HepG2 (cell line): ENCODE data around the gene MTURN. TPM values are rescaled to one million over a fixed set of nuclear protein-coding genes. Genes with fewer than 3 reads are reported as not detected.

Experiments used
- ATAC-seq: fragments of 200-7000 bp; cut with Tn5 transposase; 3 replicates; pipeline ENCODE4 v1.9.1; 2020; ENCODE audit warnings: mild to moderate bottlenecking, moderate library complexity
- BruUV-seq: library from RNA; stranded (reverse); fragments of 400-500 nt; replicated peaks from 2 replicates; lab custom pipeline; 2021; lab: Mats Ljungman, UMichigan
- CTCF ChIA-PET: fragments of 300-600 bp; formaldehyde crosslinking; extraction: SDS; loops from one replicate; lab custom pipeline; 2021; ENCODE audit warnings: low total read pairs, inconsistent platforms, low intra/inter-chr PET ratio; lab: Yijun Ruan, JAX
- POLR2A ChIA-PET: fragments of 350-600 bp; sonication (Branson Sonifier 250); formaldehyde crosslinking; loops from one replicate; lab custom pipeline; 2020; ENCODE audit warnings: antibody characterized with exemption, inconsistent platforms; lab: Yijun Ruan, JAX
- DNase-seq: peaks from one replicate; pipeline ENCODE4 v3.0.0-alpha.2; 2015; ENCODE audit warnings: low spot score
- FAIRE-seq: peaks from 3 replicates; lab custom pipeline; 2011; peaks lifted over from hg19 to GRCh38; lab: Jason Lieb, UNC
- H2AFZ ChIP-seq: one replicate; pipeline ENCODE4 v1.6.1; 2011; ENCODE audit warnings: low read length, inconsistent platforms
- H3K27ac ChIP-seq: fragments of 300-600 bp; 3 replicates; pipeline ENCODE4 v1.8.0; 2011; ENCODE audit warnings: mixed run types, mild to moderate bottlenecking, mixed read lengths, low read length, inconsistent platforms; ENCODE audit not compliant: insufficient read depth; ENCODE audit errors: extremely low read length
- H3K27me3 ChIP-seq, 2 experiments: fragments of 200-600 bp in 1 of 2; 2 replicates in 1 of 2; 3 replicates in 1 of 2; pipeline versions ENCODE4 v1.6.0 to v1.8.0; 2011; ENCODE audit warnings: low read length in 2 of 2, mild to moderate bottlenecking in 2 of 2, moderate library complexity in 2 of 2, inconsistent platforms in 1 of 2; ENCODE audit not compliant: insufficient read depth in 2 of 2, control insufficient read depth in 1 of 2
- H3K36me3 ChIP-seq, 2 experiments: fragments of 200-600 bp in 1 of 2; replicated peaks in 1 of 2; 2 replicates in 1 of 2; 3 replicates in 1 of 2; pipeline versions ENCODE4 v1.5.1 to v1.8.0; 2011; ENCODE audit warnings: low read length in 2 of 2, inconsistent platforms in 1 of 2; ENCODE audit not compliant: insufficient read depth in 2 of 2, control insufficient read depth in 1 of 2
- H3K4me1 ChIP-seq: 2 replicates; pipeline ENCODE4 v1.5.1; 2012; ENCODE audit warnings: low read length, inconsistent platforms; ENCODE audit not compliant: insufficient read depth
- H3K4me2 ChIP-seq: 2 replicates; pipeline ENCODE4 v1.6.0; 2011; ENCODE audit warnings: low read depth, low read length, inconsistent platforms
- H3K4me3 ChIP-seq, 3 experiments: fragments of 200-600 bp in 1 of 3; sonication (generic), shearing (Covaris generic) in 1 of 3; replicated peaks in 1 of 3; 2 replicates each; pipeline ENCODE4 v1.5.1; 2011 to 2016; ENCODE audit warnings: low read length in 3 of 3, inconsistent platforms in 2 of 3, low read depth in 2 of 3, mild to moderate bottlenecking in 2 of 3, control low read depth in 1 of 3, mixed read lengths in 1 of 3; ENCODE audit not compliant: insufficient read depth in 1 of 3
- H3K79me2 ChIP-seq: one replicate; pipeline ENCODE4 v1.6.1; 2011; ENCODE audit warnings: low read length, inconsistent platforms; ENCODE audit not compliant: insufficient read depth
- H3K9ac ChIP-seq: 2 replicates; pipeline ENCODE4 v1.6.0; 2011; ENCODE audit warnings: mild to moderate bottlenecking, low read depth, low read length, inconsistent platforms; ENCODE audit not compliant: insufficient read depth
- H3K9me3 ChIP-seq: 2 replicates; pipeline ENCODE4 v1.5.1; 2012; ENCODE audit warnings: mild to moderate bottlenecking, low read length
- H4K20me1 ChIP-seq: 2 replicates; pipeline ENCODE4 v1.6.0; 2011; ENCODE audit warnings: inconsistent platforms, mild to moderate bottlenecking, low read length, moderate library complexity; ENCODE audit not compliant: insufficient read depth
- JARID2 ChIP-seq: sonication (generic); formaldehyde crosslinking; IDR thresholded peaks from 2 replicates; pipeline ENCODE4 v1.8.1; 2023; ENCODE audit warnings: missing genetic modification reagents, inconsistent platforms; ENCODE audit not compliant: insufficient replicate concordance
- KDM3A ChIP-seq: IDR thresholded peaks from 2 replicates; pipeline ENCODE4 v1.6.1; 2018; ENCODE audit warnings: low read depth, missing compliant biosample characterization
- RAD51 ChIP-seq: fragments of 450-650 bp; IDR thresholded peaks from 2 replicates; pipeline ENCODE4 v1.6.1; 2016; ENCODE audit warnings: borderline replicate concordance
- SIN3A ChIP-seq: IDR thresholded peaks from 2 replicates; pipeline ENCODE4 v1.6.1; 2011; ENCODE audit warnings: low read depth, mild to moderate bottlenecking, control low read depth, low read length, borderline replicate concordance
- SMAD1 ChIP-seq: sonication (generic); formaldehyde crosslinking; IDR thresholded peaks from 2 replicates; pipeline ENCODE4 v1.4.0; 2020; ENCODE audit warnings: missing genetic modification reagents, low read depth, mild to moderate bottlenecking, borderline replicate concordance
- TEAD2 ChIP-seq: sonication (generic); formaldehyde crosslinking; IDR thresholded peaks from 2 replicates; pipeline ENCODE4 v1.9.0; 2021; ENCODE audit warnings: missing genetic modification reagents
- ZBTB38 ChIP-seq: sonication (generic); formaldehyde crosslinking; IDR thresholded peaks from 2 replicates; pipeline ENCODE4 v1.5.1; 2020; ENCODE audit warnings: mild to moderate bottlenecking, missing genetic modification reagents
- ZNF350 ChIP-seq: sonication (generic); formaldehyde crosslinking; IDR thresholded peaks from 2 replicates; pipeline ENCODE4 v1.4.0; 2020; ENCODE audit warnings: mild to moderate bottlenecking, low read depth, missing genetic modification reagents, borderline replicate concordance
- ZNF44 ChIP-seq: sonication (generic); formaldehyde crosslinking; IDR thresholded peaks from 2 replicates; pipeline ENCODE4 v1.5.1; 2020; ENCODE audit warnings: mild to moderate bottlenecking, missing genetic modification reagents
- ZNF589 ChIP-seq: sonication (generic); formaldehyde crosslinking; conservative IDR thresholded peaks from 2 replicates; pipeline ENCODE4 v1.8.0; 2022; ENCODE audit warnings: mild to moderate bottlenecking, moderate library complexity, missing genetic modification reagents
- ZNF672 ChIP-seq: sonication (generic); formaldehyde crosslinking; IDR thresholded peaks from 2 replicates; pipeline ENCODE4 v1.8.1; 2022; ENCODE audit warnings: missing genetic modification reagents
- WGBS: methylation state at CpG from one replicate; pipeline ENCODE4 v1.1.6; 2017; ENCODE audit warnings: low lambda C conversion rate; 5-methylcytosine and 5-hydroxymethylcytosine counted together
- in situ Hi-C: cut with HindIII; loops from 2 replicates; pipeline ENCODE4 v1.10.0; 2017; ENCODE audit warnings: low pct_unique_long_range_greater_than_20kb; ENCODE audit not compliant: extremely low pct_ligation_motif_present
- intact Hi-C: fragments of 100-400 bp; cut with micrococcal nuclease; formaldehyde crosslinking; loops from one replicate; pipeline ENCODE4 v1.10.0; 2022; ENCODE audit not compliant: unreplicated experiment
- polyA plus RNA-seq, 8 experiments: library from polyadenylated mRNA; depleted of rRNA in 3 of 8; stranded (reverse) in 7 of 8; unstranded in 1 of 8; fragments of >200 nt; fragmentation: Illumina TruSeq in 4 of 8; extraction: Trizol in 4 of 8; gene quantifications; 2 replicates each; pipeline versions ENCODE4 v1.2.1 to v1.2.3, GENCODE V29; 2011 to 2016; ENCODE audit warnings: low read depth in 4 of 8, missing spikeins in 1 of 8, mixed read lengths in 1 of 8; ENCODE audit not compliant: insufficient read depth in 1 of 8
- total RNA-seq, 5 experiments: library from RNA; depleted of rRNA; stranded (reverse); fragments of >200 nt; fragmentation: Illumina TruSeq; extraction: Trizol; gene quantifications; 2 replicates each; pipeline ENCODE4 v1.2.3, GENCODE V29; 2016; ENCODE audit warnings: low read depth in 1 of 5
- TF ChIP-seq, protein P1 (sequence below): IDR thresholded peaks from 2 replicates; pipeline ENCODE4 v1.6.1; 2016; ENCODE audit warnings: missing compliant biosample characterization, missing genetic modification reagents, borderline replicate concordance
- TF ChIP-seq, protein P2 (sequence below): sonication (generic); formaldehyde crosslinking; IDR thresholded peaks from 2 replicates; pipeline ENCODE4 v1.4.0; 2020; ENCODE audit warnings: missing genetic modification reagents, borderline replicate concordance
- TF ChIP-seq, protein P3 (sequence below): IDR thresholded peaks from 2 replicates; pipeline ENCODE4 v1.6.1; 2012; ENCODE audit warnings: inconsistent platforms
- TF ChIP-seq, protein P4 (sequence below), 2 experiments: sonication (generic) in 1 of 2; formaldehyde crosslinking in 1 of 2; IDR thresholded peaks; 2 replicates each; pipeline versions ENCODE4 v1.4.0 to v1.6.1; 2018 to 2020; ENCODE audit warnings: missing genetic modification reagents in 2 of 2, borderline replicate concordance in 1 of 2, low read depth in 1 of 2, mild to moderate bottlenecking in 1 of 2, missing biosample characterization in 1 of 2

The MTURN gene
- total and polyA plus RNA-seq, 2 of the 13 experiments (the other 11 are each of a cell fraction or from before 2014, with no cell fraction given): 5.7 to 7.2 TPM

DNA sequence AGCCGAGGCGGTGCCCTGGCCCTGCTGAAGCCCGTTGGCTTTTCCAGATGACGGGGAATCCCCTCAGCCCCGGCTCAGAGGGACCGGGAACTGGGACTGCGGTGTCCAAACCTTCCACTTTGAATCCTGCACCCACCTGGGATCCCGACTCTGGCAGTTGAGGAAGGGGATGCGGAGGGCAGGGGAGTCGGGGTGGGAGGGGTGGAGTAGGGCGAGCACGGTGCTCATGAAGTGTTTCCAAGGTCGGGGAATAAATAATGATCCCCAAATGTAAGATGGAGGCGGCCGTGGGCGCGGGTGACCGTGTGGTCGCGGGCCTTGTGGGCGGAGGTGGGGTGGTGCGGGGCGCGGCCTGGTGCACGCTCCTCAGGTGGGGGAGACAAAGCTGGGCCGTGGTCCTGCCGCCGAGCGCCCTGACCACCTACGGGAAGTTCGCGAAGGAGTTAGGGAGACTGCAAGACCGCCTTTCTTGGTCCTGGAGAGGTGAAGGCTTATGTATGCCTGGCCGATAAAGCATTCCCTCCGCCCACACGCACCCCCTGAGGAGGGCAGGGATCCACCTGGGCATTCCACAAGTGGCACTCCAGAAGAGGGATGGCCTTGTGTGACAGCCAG, 1.4 kb downstream of the MTURN start:
- WGBS: 65% methylated on average over 33 of the region's 36 CpGs
- Histone ChIP-seq H3K4me3 (peak overlapping the region; percentile 80 to 94 (median 90)), H2AFZ (no peak overlapping the region), H3K4me1 (peaks cover 14% of the 10 kb centered on the region), H3K9me3 (no peaks in the 10 kb centered on the region), H3K27me3 (no peaks in the 10 kb centered on the region; a peak in 1 of 5 replicates), H4K20me1 (no peaks in the 10 kb centered on the region), H3K9ac (peak overlapping the region; percentile 71), H3K79me2 (no peaks in the 10 kb centered on the region), H3K27ac (no peak overlapping the region), H3K36me3 (no peaks in the 10 kb centered on the region), H3K4me2 (peak overlapping the region; percentile 84)
- in situ Hi-C loops: no loop called here
- ATAC-seq (no peak), DNase-seq (no peak), FAIRE-seq (no peak)
- intact Hi-C loops: no loop called here
- CTCF ChIA-PET: no interaction called here
- BruUV-seq: no TSS peak
- POLR2A ChIA-PET: no interaction called here
- TF ChIP-seq ZNF44 (CRISPR knock-in tag): no peak
- no peak for TF ChIP-seq TEAD2 (CRISPR knock-in tag)
- TF ChIP-seq, protein P1, sequence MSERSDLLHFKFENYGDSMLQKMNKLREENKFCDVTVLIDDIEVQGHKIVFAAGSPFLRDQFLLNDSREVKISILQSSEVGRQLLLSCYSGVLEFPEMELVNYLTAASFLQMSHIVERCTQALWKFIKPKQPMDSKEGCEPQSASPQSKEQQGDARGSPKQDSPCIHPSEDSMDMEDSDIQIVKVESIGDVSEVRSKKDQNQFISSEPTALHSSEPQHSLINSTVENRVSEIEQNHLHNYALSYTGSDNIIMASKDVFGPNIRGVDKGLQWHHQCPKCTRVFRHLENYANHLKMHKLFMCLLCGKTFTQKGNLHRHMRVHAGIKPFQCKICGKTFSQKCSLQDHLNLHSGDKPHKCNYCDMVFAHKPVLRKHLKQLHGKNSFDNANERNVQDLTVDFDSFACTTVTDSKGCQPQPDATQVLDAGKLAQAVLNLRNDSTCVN (CRISPR knock-in tag): no peak
- TF ChIP-seq, protein P2, sequence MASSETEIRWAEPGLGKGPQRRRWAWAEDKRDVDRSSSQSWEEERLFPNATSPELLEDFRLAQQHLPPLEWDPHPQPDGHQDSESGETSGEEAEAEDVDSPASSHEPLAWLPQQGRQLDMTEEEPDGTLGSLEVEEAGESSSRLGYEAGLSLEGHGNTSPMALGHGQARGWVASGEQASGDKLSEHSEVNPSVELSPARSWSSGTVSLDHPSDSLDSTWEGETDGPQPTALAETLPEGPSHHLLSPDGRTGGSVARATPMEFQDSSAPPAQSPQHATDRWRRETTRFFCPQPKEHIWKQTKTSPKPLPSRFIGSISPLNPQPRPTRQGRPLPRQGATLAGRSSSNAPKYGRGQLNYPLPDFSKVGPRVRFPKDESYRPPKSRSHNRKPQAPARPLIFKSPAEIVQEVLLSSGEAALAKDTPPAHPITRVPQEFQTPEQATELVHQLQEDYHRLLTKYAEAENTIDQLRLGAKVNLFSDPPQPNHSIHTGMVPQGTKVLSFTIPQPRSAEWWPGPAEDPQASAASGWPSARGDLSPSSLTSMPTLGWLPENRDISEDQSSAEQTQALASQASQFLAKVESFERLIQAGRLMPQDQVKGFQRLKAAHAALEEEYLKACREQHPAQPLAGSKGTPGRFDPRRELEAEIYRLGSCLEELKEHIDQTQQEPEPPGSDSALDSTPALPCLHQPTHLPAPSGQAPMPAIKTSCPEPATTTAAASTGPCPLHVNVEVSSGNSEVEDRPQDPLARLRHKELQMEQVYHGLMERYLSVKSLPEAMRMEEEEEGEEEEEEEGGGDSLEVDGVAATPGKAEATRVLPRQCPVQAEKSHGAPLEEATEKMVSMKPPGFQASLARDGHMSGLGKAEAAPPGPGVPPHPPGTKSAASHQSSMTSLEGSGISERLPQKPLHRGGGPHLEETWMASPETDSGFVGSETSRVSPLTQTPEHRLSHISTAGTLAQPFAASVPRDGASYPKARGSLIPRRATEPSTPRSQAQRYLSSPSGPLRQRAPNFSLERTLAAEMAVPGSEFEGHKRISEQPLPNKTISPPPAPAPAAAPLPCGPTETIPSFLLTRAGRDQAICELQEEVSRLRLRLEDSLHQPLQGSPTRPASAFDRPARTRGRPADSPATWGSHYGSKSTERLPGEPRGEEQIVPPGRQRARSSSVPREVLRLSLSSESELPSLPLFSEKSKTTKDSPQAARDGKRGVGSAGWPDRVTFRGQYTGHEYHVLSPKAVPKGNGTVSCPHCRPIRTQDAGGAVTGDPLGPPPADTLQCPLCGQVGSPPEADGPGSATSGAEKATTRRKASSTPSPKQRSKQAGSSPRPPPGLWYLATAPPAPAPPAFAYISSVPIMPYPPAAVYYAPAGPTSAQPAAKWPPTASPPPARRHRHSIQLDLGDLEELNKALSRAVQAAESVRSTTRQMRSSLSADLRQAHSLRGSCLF (CRISPR knock-in tag): no peak
- no peak for TF ChIP-seq ZNF672
- TF ChIP-seq ZBTB38 (CRISPR knock-in tag): peak; percentile 55; the same call in 1 of the 2 replicates
- TF ChIP-seq SIN3A: no peak
- no peak for TF ChIP-seq RAD51
- TF ChIP-seq, protein P3, sequence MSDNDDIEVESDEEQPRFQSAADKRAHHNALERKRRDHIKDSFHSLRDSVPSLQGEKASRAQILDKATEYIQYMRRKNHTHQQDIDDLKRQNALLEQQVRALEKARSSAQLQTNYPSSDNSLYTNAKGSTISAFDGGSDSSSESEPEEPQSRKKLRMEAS: no peak
- no peak for TF ChIP-seq KDM3A
- TF ChIP-seq JARID2: no peak
- peak; percentile 49; the same call in 1 of the 2 replicates for TF ChIP-seq ZNF350 (CRISPR knock-in tag)
- TF ChIP-seq ZNF589: 0 out of 2 replicates have a peak, but pooled peaks have one; percentile 7
- TF ChIP-seq, protein P4, sequence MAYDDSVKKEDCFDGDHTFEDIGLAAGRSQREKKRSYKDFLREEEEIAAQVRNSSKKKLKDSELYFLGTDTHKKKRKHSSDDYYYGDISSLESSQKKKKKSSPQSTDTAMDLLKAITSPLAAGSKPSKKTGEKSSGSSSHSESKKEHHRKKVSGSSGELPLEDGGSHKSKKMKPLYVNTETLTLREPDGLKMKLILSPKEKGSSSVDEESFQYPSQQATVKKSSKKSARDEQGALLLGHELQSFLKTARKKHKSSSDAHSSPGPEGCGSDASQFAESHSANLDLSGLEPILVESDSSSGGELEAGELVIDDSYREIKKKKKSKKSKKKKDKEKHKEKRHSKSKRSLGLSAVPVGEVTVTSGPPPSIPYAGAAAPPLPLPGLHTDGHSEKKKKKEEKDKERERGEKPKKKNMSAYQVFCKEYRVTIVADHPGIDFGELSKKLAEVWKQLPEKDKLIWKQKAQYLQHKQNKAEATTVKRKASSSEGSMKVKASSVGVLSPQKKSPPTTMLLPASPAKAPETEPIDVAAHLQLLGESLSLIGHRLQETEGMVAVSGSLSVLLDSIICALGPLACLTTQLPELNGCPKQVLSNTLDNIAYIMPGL (CRISPR knock-in tag; IDR thresholded peaks at IDR 0.05; ENCODE audit: borderline replicate concordance in 1 of 2, low read depth in 1 of 2): 0 out of 4 replicates have a peak, but pooled peaks of 1 of the 2 experiments have one; percentile 1
- TF ChIP-seq SMAD1 (CRISPR knock-in tag): 0 out of 2 replicates have a peak, but pooled peaks have one; percentile 45
